ENCODE measurements around the gene SARS1.

Gene SARS1

GRCh38 chr1:109252167-109252892 lies 38.6 kb downstream of the SARS1 start:
- no peak for TF ChIP-seq CTCF (IDR thresholded peaks at IDR 0.05; ENCODE audit: low read depth, low read length, missing control alignments)
- Histone ChIP-seq H3K27ac (no peak overlapping the region), H3K27me3 (replicated peaks) (no peaks in the 10 kb centered on the region), H3K36me3 (replicated peaks) (no peaks in the 10 kb centered on the region), H3K4me3 (ENCODE audit: low read depth, low read length) (no peak overlapping the region)
- no peak for DNase-seq
- in situ Hi-C loops (cut with HindIII; ENCODE audit: low pct_ligation_motif_present, low sequenced_read_pairs) = no loop called here

DNA sequence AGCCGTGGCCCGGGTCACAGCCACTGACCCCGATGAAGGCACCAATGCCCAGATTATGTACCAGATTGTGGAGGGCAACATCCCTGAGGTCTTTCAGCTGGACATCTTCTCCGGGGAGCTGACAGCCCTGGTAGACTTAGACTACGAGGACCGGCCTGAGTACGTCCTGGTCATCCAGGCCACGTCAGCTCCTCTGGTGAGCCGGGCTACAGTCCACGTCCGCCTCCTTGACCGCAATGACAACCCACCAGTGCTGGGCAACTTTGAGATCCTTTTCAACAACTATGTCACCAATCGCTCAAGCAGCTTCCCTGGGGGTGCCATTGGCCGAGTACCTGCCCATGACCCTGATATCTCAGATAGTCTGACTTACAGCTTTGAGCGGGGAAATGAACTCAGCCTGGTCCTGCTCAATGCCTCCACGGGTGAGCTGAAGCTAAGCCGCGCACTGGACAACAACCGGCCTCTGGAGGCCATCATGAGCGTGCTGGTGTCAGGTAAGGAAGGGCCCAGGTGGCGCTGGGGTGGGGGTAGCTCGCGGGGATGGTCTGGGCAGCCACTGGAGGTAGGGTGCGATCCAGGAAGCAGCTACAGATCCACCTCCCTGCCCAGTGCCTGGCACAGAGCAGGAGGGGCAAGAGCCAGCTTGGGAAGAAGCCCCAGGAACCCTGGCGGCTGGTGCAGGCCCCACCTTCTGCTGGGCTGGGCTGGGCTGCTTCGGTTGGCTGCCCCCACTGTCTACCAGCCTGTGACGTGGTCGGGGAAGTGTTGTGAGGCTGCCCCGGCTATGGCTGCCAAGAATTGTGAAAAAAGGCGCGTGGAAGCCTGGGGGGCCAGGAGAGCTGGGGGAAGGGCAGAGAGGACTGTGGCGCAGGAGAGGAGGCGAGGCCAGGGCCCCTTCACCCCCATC lies 39.4 kb downstream of the SARS1 start:
- H3K4me3 ChIP-seq (ENCODE audit: low read depth, low read length) = no peak overlapping the region
- no peak for TF ChIP-seq CTCF (IDR thresholded peaks at IDR 0.05; ENCODE audit: low read depth, low read length, missing control alignments)
- no peak for DNase-seq
- no peaks in the 10 kb centered on the region for H3K27me3 ChIP-seq (replicated peaks)
- no peak overlapping the region for H3K27ac ChIP-seq
- no peaks in the 10 kb centered on the region for H3K36me3 ChIP-seq (replicated peaks)
- in situ Hi-C loops (cut with HindIII; ENCODE audit: low pct_ligation_motif_present, low sequenced_read_pairs) = no loop called here

GRCh38 chr1:109253803-109254620 lies 40.3 kb downstream of the SARS1 start:
- Histone ChIP-seq H3K4me3 (ENCODE audit: low read depth, low read length) (no peak overlapping the region), H3K27ac (no peak overlapping the region)

DNA sequence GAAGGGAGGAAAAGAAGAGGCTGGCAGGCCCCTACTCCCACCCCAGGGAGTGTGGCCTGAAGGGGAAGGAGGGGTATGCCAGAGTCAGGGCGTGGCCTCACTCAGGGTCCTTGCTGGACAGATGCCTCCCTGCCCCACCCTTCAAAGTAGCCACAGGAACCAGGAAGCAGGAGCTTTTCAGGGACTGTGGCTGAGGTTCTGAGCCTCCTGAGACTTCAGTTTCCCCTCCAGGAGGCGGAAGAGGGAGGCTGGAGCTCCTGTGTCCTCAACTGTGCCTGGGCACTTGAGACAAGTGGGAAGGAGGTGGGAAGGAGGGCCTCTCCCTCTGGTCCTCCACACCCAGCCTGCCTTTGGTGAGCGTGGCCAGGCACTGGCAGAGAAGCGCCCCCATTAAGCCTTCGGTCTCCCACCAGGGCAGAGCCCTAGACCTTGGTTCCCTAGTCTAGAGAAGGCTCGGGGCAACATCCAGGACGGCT lies 40.9 kb downstream of the SARS1 start:
- in situ Hi-C loops (cut with HindIII; ENCODE audit: low pct_ligation_motif_present, low sequenced_read_pairs) = no loop called here
- H3K4me3 ChIP-seq (ENCODE audit: low read depth, low read length) = no peak overlapping the region

More at GRCh38 chr1:109253803-109254620, 40.3 kb downstream of the SARS1 start:
- in situ Hi-C loops (cut with HindIII; ENCODE audit: low pct_ligation_motif_present, low sequenced_read_pairs) = no loop called here
- H3K27me3 ChIP-seq (replicated peaks) = no peaks in the 10 kb centered on the region
- H3K36me3 ChIP-seq (replicated peaks) = no peaks in the 10 kb centered on the region
- no peak for TF ChIP-seq CTCF (IDR thresholded peaks at IDR 0.05; ENCODE audit: low read depth, low read length, missing control alignments)
- no peak for DNase-seq

More for the DNA sequence above, 40.9 kb downstream of the SARS1 start:
- H3K27me3 ChIP-seq (replicated peaks) = no peaks in the 10 kb centered on the region
- no peaks in the 10 kb centered on the region for H3K36me3 ChIP-seq (replicated peaks)
- H3K27ac ChIP-seq = no peak overlapping the region
- no peak for DNase-seq
- TF ChIP-seq CTCF (IDR thresholded peaks at IDR 0.05; ENCODE audit: low read depth, low read length, missing control alignments) = no peak

Measured in brain microvascular endothelial cell (primary cell).